Measurements from ENCODE around the gene NEAT1.

NEAT1 gene

DNA sequence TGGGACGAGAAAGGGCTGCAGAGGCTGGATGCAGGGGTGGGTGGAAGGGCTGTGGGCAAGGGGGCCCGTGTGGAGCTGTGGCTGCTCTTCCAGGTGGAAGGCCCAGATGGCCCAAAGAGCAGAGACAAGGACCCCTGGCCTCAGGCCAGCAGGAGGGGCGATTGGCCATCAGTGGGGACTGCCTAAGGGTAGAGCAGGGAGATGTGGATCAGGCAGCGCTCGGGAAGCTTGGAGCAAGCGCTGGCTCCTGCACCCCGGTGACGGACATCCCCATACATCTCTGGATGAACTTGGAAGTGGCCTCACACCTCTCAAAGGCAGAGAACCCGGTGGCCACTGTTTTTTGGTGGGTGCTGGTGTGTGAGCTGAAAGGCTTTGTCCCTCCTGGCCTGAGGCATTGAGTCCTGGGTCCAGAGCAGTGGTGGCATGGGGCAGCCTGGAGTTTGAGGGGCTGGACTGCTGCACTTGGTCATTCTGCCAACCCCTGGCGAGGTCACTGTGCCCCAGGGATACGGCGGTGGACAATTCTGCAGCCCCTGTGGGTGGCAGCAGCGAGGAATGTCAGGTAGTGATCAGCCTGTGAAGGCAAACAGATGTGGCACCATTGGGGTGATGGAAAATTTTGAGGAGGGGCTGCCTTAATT, 30.3 kb upstream of the NEAT1 start:
- H3K27me3 ChIP-seq (ENCODE audit: control insufficient read depth, insufficient read depth, low read length), result no peaks in the 10 kb centered on the region
- peaks cover 2% of the 10 kb centered on the region for H3K4me1 ChIP-seq (ENCODE audit: control insufficient read depth, insufficient read depth, low read length)
- no peaks in the 10 kb centered on the region for H3K9me3 ChIP-seq (ENCODE audit: control insufficient read depth, insufficient read depth, low read length)
- H3K4me3 ChIP-seq (ENCODE audit: low read depth, low read length), result no peak overlapping the region
- H3K36me3 ChIP-seq (ENCODE audit: control insufficient read depth, insufficient read depth, low read length), result peaks cover 19% of the 10 kb centered on the region
- H3K9ac ChIP-seq (ENCODE audit: low read depth, low read length), result no peak overlapping the region

DNA sequence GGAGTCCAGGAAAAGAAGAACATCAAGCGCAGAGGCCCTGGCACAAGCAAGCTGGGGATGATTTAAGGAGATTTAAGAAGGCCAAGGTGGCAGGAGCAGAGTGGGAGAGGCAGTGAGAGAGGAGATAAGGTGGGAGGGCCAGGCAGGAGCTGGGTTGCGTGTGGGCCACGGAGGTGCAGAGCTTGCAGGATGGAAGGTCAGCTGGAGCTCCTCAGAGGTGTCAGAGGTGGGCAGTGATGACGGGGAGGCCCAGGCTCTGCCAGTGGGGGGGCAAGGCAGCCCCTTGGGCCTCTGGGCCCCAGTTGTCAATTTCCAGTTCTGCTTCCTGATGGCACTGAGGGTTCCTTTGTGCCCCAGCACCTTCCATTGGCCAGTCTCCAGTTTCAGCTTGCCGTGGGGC, 29.7 kb upstream of the NEAT1 start:
- peaks cover 22% of the 10 kb centered on the region for H3K36me3 ChIP-seq (ENCODE audit: control insufficient read depth, insufficient read depth, low read length)
- H3K4me1 ChIP-seq (ENCODE audit: control insufficient read depth, insufficient read depth, low read length), result peaks cover 2% of the 10 kb centered on the region
- no peak overlapping the region for H3K4me3 ChIP-seq (ENCODE audit: low read depth, low read length)
- no peaks in the 10 kb centered on the region for H3K9me3 ChIP-seq (ENCODE audit: control insufficient read depth, insufficient read depth, low read length)
- no peak overlapping the region for H3K9ac ChIP-seq (ENCODE audit: low read depth, low read length)
- H3K27me3 ChIP-seq (ENCODE audit: control insufficient read depth, insufficient read depth, low read length), result no peaks in the 10 kb centered on the region

DNA sequence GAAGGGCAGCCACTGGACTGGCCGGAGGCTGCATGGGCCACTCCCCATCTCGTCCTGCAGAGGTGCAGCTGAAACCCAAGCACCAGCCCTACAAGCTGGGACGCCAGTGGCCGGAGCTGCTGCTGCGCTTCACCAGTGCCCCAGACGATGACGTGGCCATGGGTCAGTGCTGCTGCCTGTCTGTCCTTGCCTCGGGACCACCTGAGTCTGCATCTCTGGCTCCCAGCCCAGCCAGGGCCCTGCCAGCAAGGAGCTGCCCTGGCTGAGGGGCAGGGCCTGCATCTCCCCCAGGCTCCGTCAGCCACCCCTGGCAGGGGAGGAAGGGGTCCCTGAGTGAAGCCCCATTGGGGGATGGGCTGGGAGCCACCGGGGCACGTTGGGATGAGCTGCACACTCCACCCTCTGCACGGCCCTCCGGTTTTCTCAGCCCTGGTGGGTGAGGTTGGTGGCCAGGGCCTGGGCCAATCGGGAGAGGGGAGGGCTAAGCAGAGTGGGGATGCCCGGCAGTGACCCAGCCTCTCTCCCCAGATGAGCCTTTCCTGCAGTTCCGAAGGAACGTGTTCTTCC, 29.0 kb upstream of the NEAT1 start:
- Histone ChIP-seq H3K9ac (ENCODE audit: low read depth, low read length) (no peak overlapping the region), H3K9me3 (ENCODE audit: control insufficient read depth, insufficient read depth, low read length) (no peaks in the 10 kb centered on the region), H3K27me3 (ENCODE audit: control insufficient read depth, insufficient read depth, low read length) (no peaks in the 10 kb centered on the region), H3K36me3 (ENCODE audit: control insufficient read depth, insufficient read depth, low read length) (peaks cover 28% of the 10 kb centered on the region), H3K4me1 (ENCODE audit: control insufficient read depth, insufficient read depth, low read length) (peaks cover 2% of the 10 kb centered on the region), H3K4me3 (ENCODE audit: low read depth, low read length) (no peak overlapping the region)

DNA sequence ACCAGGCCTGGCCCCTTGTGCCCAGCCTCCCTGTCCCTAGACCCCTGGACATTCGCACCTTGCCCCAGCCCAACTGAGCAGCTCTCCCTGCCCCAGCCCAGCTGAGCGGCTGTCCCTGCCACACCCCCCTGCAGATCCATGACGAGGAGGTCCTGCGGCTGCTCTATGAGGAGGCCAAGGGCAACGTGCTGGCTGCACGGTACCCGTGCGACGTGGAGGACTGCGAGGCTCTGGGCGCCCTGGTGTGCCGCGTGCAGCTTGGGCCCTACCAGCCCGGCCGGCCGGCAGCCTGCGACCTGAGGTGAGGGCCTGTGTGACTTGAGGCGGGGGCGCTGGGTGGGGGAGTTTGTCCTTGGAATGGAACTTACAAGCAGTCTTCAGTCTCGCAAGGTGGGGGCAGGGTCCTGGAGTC, 28.5 kb upstream of the NEAT1 start:
- H3K36me3 ChIP-seq (ENCODE audit: control insufficient read depth, insufficient read depth, low read length), result peaks cover 28% of the 10 kb centered on the region
- no peaks in the 10 kb centered on the region for H3K9me3 ChIP-seq (ENCODE audit: control insufficient read depth, insufficient read depth, low read length)
- H3K9ac ChIP-seq (ENCODE audit: low read depth, low read length), result no peak overlapping the region
- no peak overlapping the region for H3K4me3 ChIP-seq (ENCODE audit: low read depth, low read length)
- H3K27me3 ChIP-seq (ENCODE audit: control insufficient read depth, insufficient read depth, low read length), result no peaks in the 10 kb centered on the region
- peaks cover 2% of the 10 kb centered on the region for H3K4me1 ChIP-seq (ENCODE audit: control insufficient read depth, insufficient read depth, low read length)

DNA sequence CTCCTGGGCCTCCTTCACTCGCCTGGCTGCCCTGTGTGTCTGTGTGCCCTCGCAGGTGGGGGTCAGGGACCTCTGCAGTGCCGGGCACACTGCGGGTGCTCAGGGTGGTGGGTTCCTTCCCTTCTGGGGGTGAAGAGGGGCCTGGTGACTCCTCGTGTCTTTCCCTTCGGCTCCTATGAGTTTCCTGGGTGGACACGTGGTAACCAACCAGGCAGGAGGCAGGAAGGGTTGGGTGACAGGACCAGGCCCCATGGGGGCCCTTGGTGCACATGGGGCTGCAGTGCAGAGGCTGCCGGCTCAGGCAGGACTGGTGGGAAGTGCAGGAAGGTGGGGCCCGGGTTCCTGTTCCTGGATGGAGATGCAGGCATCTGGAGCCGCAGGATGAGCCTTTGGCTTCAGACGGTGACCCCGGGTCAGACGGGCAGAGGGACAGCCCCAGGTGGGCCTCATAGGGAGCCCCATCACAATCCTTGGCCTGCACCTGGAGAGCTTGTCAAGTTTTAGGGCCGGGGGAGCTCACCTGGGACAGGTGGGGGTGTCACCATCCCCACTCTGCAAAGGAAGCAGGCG, 26.6 kb upstream of the NEAT1 start:
- peaks cover 37% of the 10 kb centered on the region for H3K36me3 ChIP-seq (ENCODE audit: control insufficient read depth, insufficient read depth, low read length)
- H3K4me1 ChIP-seq (ENCODE audit: control insufficient read depth, insufficient read depth, low read length), result no peaks in the 10 kb centered on the region

DNA sequence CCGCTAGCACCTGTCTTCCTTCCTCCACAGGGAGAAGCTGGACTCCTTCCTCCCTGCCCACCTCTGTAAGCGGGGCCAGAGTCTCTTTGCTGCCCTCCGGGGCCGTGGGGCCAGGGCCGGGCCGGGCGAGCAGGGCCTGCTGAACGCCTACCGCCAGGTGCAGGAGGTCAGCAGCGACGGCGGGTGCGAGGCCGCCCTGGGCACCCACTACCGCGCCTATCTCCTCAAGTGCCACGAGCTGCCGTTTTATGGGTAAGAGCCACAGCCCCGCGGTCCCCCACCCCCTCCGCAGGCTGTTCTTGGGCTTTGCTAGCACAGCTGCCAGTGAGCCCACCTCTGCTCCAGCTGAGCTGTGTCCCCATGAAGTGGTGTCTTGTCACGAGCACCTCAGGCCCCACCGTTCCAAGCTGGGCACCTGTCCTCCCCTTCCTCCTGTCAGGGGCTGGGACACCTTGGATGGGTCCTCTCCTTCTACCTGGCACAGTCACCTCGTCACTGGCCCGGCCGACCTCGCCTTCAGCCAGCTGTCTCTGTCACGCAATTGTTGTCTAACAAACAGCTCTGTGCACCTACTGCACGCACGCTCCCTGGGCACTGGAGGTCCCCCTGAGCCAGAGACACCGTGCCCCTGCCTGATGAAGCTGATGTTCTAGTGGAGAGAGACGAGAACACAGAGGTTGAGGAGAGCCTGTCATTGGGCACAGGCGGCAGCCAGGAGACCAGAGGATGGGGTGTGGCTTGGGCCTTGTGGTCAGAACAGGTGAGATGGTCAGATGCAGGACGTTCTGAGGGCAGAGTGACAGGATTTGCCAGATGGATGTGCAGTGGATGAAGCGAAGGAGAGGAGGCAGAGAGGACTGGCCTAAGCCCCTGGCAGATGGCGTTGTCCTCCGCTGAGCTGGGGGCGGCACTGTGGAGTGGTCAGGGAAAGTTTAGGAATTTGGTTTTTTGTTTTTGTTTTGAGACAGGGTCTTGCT, 25.5 kb upstream of the NEAT1 start:
- Histone ChIP-seq H3K9ac (ENCODE audit: low read depth, low read length) (no peak overlapping the region), H3K36me3 (ENCODE audit: control insufficient read depth, insufficient read depth, low read length) (peaks cover 37% of the 10 kb centered on the region), H3K27me3 (ENCODE audit: control insufficient read depth, insufficient read depth, low read length) (no peaks in the 10 kb centered on the region), H3K4me1 (ENCODE audit: control insufficient read depth, insufficient read depth, low read length) (no peaks in the 10 kb centered on the region), H3K9me3 (ENCODE audit: control insufficient read depth, insufficient read depth, low read length) (no peaks in the 10 kb centered on the region), H3K4me3 (ENCODE audit: low read depth, low read length) (no peak overlapping the region)

More for the DNA sequence above, 26.6 kb upstream of the NEAT1 start:
- H3K4me3 ChIP-seq (ENCODE audit: low read depth, low read length), result no peak overlapping the region
- no peaks in the 10 kb centered on the region for H3K9me3 ChIP-seq (ENCODE audit: control insufficient read depth, insufficient read depth, low read length)
- H3K9ac ChIP-seq (ENCODE audit: low read depth, low read length), result no peak overlapping the region
- H3K27me3 ChIP-seq (ENCODE audit: control insufficient read depth, insufficient read depth, low read length), result no peaks in the 10 kb centered on the region

DNA sequence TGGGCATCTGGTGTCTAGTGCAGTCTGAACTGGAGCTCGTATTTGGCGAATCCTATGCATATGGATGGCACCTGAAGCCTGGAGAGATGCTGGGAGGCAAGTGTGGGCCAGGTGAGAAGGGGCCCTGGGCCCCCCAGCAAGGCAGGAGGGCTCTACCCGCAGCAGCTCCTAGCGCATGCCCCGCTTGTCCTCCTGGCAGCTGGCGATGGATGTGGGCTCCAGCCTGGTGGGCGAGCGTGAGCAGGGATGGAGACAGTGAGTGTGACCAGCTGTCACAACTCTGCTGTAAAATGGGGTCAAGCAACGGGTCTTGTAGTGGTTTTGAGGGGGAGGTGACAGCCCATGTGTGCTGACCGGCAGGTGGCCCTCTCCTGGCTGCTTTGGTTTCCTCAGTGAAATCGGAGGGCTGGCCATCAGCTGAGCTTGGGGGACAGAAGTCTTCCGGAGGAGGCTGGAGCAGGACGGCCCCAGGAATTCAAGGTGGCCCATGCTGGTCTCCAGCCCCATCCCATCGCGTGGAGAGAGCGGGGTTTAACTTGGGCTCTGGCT, 24.2 kb upstream of the NEAT1 start:
- H3K36me3 ChIP-seq (ENCODE audit: control insufficient read depth, insufficient read depth, low read length), result peaks cover 38% of the 10 kb centered on the region
- H3K4me3 ChIP-seq (ENCODE audit: low read depth, low read length), result no peak overlapping the region
- H3K4me1 ChIP-seq (ENCODE audit: control insufficient read depth, insufficient read depth, low read length), result no peaks in the 10 kb centered on the region
- no peaks in the 10 kb centered on the region for H3K9me3 ChIP-seq (ENCODE audit: control insufficient read depth, insufficient read depth, low read length)
- H3K9ac ChIP-seq (ENCODE audit: low read depth, low read length), result no peak overlapping the region
- H3K27me3 ChIP-seq (ENCODE audit: control insufficient read depth, insufficient read depth, low read length), result no peaks in the 10 kb centered on the region

DNA sequence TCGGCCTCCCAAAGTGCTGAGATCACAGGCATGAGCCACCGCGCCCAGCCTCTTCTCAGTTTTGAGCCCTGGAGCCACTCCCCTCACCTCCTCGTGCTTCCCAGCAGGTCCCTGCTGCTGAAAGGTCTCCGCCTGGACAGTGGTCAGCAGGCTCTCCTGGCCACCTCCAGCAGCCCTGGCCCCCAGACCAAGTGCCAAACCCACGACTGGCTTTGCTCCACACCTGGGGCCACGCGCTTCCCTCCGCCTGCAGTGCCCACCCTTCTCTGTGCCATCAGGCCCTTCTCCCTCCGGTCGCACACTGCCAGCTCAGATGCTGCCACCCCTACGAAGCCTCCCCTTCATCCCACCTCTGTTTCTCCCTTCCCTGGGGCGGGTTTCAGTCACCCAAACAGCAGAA, 23.3 kb upstream of the NEAT1 start:
- peaks cover 34% of the 10 kb centered on the region for H3K36me3 ChIP-seq (ENCODE audit: control insufficient read depth, insufficient read depth, low read length)

DNA sequence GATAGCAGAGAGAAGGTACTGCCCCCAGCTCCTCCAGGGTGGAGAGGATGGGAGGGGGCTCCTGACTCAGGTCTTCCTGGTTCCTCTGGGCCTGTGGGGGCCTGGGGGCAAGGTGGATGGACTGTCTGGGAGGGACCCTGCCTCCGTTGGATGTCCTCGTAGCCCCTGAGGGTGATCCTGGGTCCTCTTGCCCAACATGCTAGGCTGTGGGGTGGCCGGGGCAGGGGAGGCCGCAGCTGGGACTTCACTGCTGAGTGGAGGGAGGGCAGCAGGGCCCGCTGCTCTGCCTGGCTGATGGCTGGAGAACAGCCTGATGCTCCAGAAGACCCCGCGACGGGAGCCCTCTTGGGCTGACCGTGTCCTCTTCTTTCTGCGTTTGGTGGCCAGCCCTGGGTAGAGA, 22.8 kb upstream of the NEAT1 start:
- Histone ChIP-seq H3K9me3 (ENCODE audit: control insufficient read depth, insufficient read depth, low read length) (no peaks in the 10 kb centered on the region), H3K36me3 (ENCODE audit: control insufficient read depth, insufficient read depth, low read length) (peaks cover 36% of the 10 kb centered on the region), H3K27me3 (ENCODE audit: control insufficient read depth, insufficient read depth, low read length) (no peaks in the 10 kb centered on the region), H3K4me1 (ENCODE audit: control insufficient read depth, insufficient read depth, low read length) (no peaks in the 10 kb centered on the region), H3K9ac (ENCODE audit: low read depth, low read length) (no peak overlapping the region), H3K4me3 (ENCODE audit: low read depth, low read length) (no peak overlapping the region)

More for the DNA sequence above, 23.3 kb upstream of the NEAT1 start:
- Histone ChIP-seq H3K9me3 (ENCODE audit: control insufficient read depth, insufficient read depth, low read length) (no peaks in the 10 kb centered on the region), H3K27me3 (ENCODE audit: control insufficient read depth, insufficient read depth, low read length) (no peaks in the 10 kb centered on the region), H3K4me3 (ENCODE audit: low read depth, low read length) (no peak overlapping the region), H3K4me1 (ENCODE audit: control insufficient read depth, insufficient read depth, low read length) (no peaks in the 10 kb centered on the region), H3K9ac (ENCODE audit: low read depth, low read length) (no peak overlapping the region)

DNA sequence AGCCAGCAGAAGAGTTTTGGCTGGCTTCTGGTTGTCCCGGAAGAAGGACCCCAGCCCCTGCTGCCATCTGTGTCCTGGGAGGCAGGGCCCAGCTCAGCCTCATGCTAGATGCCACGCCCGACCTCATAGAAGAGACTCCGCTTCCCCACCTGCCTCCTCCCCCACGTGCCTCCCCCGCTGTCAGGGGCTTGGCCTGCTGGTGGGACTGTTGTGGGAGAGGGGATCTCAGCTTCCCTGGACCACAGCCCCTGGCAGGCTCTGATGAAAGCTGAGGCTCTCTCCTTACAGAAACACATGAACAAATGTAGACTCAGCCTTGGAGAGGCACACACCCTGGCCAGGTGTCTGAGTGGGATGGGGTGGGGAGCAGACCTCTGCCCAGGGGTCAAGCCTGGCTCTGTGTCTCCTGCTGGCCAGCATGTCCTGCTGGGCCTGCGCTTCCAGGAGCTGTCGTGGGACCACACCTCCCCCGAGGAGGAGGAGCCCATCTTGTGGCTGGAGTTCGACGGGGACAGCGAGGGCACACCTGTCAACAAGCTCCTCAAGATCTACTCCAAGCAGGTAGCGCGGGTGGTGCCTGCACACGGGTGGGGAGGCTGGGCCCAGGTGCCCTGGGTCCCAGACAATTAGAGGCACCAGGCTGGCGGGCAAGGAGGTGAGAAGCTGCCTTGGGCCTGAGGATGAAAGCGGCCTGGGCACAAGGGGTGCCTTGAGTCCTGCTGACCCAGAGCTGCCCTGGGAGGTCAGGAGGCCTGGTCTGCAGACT, 22.1 kb upstream of the NEAT1 start:
- Histone ChIP-seq H3K27me3 (ENCODE audit: control insufficient read depth, insufficient read depth, low read length) (no peaks in the 10 kb centered on the region), H3K4me1 (ENCODE audit: control insufficient read depth, insufficient read depth, low read length) (no peaks in the 10 kb centered on the region), H3K9me3 (ENCODE audit: control insufficient read depth, insufficient read depth, low read length) (no peaks in the 10 kb centered on the region), H3K36me3 (ENCODE audit: control insufficient read depth, insufficient read depth, low read length) (peaks cover 42% of the 10 kb centered on the region), H3K9ac (ENCODE audit: low read depth, low read length) (no peak overlapping the region), H3K4me3 (ENCODE audit: low read depth, low read length) (no peak overlapping the region)

Measured in iPS-15b (cell line).